CD14-positive monocyte (primary cell): Measurements from ENCODE around the gene HIVEP3. TPM values are rescaled to one million over a fixed set of nuclear protein-coding genes. Genes with fewer than 3 reads are reported as not detected.

Experiments
- DNase-seq, 3 donors: peaks; one replicate each; pipeline ENCODE4 v3.0.0-alpha.2; 2011 to 2022
- H2AFZ ChIP-seq: 2 replicates; pipeline ENCODE4 v1.6.0; 2012; ENCODE audit warnings: mild to moderate bottlenecking, low read depth, low read length, inconsistent platforms; ENCODE audit not compliant: insufficient read depth, poor library complexity, severe bottlenecking
- H3K27ac ChIP-seq, 2 donors: 1 replicate in 1 of 2; 2 replicates in 1 of 2; pipeline ENCODE4 v1.5.1; 2012 to 2013; ENCODE audit warnings: low read length in 2 of 2, control low read depth in 1 of 2, inconsistent platforms in 1 of 2, low read depth in 1 of 2, mild to moderate bottlenecking in 1 of 2
- H3K27me3 ChIP-seq, 2 donors: one replicate each; pipeline versions ENCODE4 v1.6.0 to v1.6.1; 2011 to 2013; ENCODE audit warnings: low read length in 2 of 2; ENCODE audit not compliant: control insufficient read depth in 2 of 2, insufficient read depth in 2 of 2
- H3K36me3 ChIP-seq, 2 donors: replicated peaks in 1 of 2; 1 replicate in 1 of 2; 2 replicates in 1 of 2; pipeline versions ENCODE4 v1.5.1 to v1.6.1; 2012 to 2013; ENCODE audit warnings: low read length in 2 of 2, control low read depth in 1 of 2, inconsistent platforms in 1 of 2, mild to moderate bottlenecking in 1 of 2; ENCODE audit not compliant: insufficient read depth in 2 of 2, control insufficient read depth in 1 of 2
- H3K4me1 ChIP-seq, 2 donors: 1 replicate in 1 of 2; 2 replicates in 1 of 2; pipeline versions ENCODE4 v1.5.1 to v1.6.1; 2012 to 2013; ENCODE audit warnings: low read length in 2 of 2, control low read depth in 1 of 2, inconsistent platforms in 1 of 2, mild to moderate bottlenecking in 1 of 2, moderate library complexity in 1 of 2; ENCODE audit not compliant: insufficient read depth in 2 of 2, control insufficient read depth in 1 of 2
- H3K4me2 ChIP-seq: replicated peaks from 2 replicates; pipeline ENCODE3; 2012; ENCODE audit warnings: low read length, moderate library complexity, mild to moderate bottlenecking; ENCODE audit not compliant: poor library complexity, severe bottlenecking; ENCODE audit errors: extremely low read depth
- H3K4me3 ChIP-seq, 3 experiments: fragments of 200-600 bp in 1 of 3; sonication (generic) in 1 of 3; replicated peaks in 1 of 3; 1 replicate in 2 of 3; 2 replicates in 1 of 3; pipeline ENCODE4 v1.5.1; 2011 to 2013; ENCODE audit warnings: low read length in 3 of 3, mild to moderate bottlenecking in 3 of 3, control low read depth in 2 of 3, low read depth in 2 of 3, inconsistent platforms in 1 of 3, moderate library complexity in 1 of 3
- H3K79me2 ChIP-seq: 2 replicates; pipeline ENCODE4 v1.6.0; 2012; ENCODE audit warnings: mild to moderate bottlenecking, control low read depth, inconsistent platforms, low read length, moderate library complexity; ENCODE audit not compliant: insufficient read depth
- H3K9ac ChIP-seq: 2 replicates; pipeline ENCODE4 v1.6.0; 2017; ENCODE audit warnings: low read length, mild to moderate bottlenecking; ENCODE audit not compliant: insufficient read depth, poor library complexity, severe bottlenecking
- H3K9me3 ChIP-seq, 2 donors: replicated peaks in 1 of 2; 1 replicate in 1 of 2; 2 replicates in 1 of 2; pipeline versions ENCODE4 v1.5.1 to v1.6.1; 2012 to 2013; ENCODE audit warnings: low read length in 2 of 2, control low read depth in 1 of 2; ENCODE audit not compliant: control insufficient read depth in 1 of 2, insufficient read depth in 1 of 2
- H4K20me1 ChIP-seq: 2 replicates; pipeline ENCODE4 v1.6.0; 2012; ENCODE audit warnings: mild to moderate bottlenecking, low read length, control low read depth, moderate library complexity; ENCODE audit not compliant: insufficient read depth
- H3K27ac Mint-ChIP-seq, 7 donors: one replicate each; pipeline ENCODE4 v1.8.0; 2020; ENCODE audit warnings: mild to moderate bottlenecking in 7 of 7, mixed read lengths in 7 of 7, moderate library complexity in 6 of 7, inconsistent platforms in 2 of 7
- H3K27me3 Mint-ChIP-seq, 3 donors: one replicate each; pipeline ENCODE4 v1.8.0; 2021 to 2022; ENCODE audit warnings: low read depth in 3 of 3, mild to moderate bottlenecking in 3 of 3, mixed read lengths in 3 of 3, moderate library complexity in 3 of 3, inconsistent platforms in 1 of 3
- H3K36me3 Mint-ChIP-seq, 2 donors: one replicate each; pipeline ENCODE4 v1.8.0; 2020; ENCODE audit warnings: mixed read lengths in 2 of 2, inconsistent platforms in 1 of 2, mild to moderate bottlenecking in 1 of 2
- H3K4me1 Mint-ChIP-seq: one replicate; pipeline ENCODE4 v1.8.0; 2020; ENCODE audit warnings: mild to moderate bottlenecking, mixed read lengths
- H3K4me3 Mint-ChIP-seq, 2 donors: one replicate each; pipeline ENCODE4 v1.8.0; 2020; ENCODE audit warnings: mild to moderate bottlenecking in 2 of 2, mixed read lengths in 2 of 2, moderate library complexity in 1 of 2
- H3K9me3 Mint-ChIP-seq, 7 donors: one replicate each; pipeline ENCODE4 v1.8.0; 2020 to 2022; ENCODE audit warnings: mixed read lengths in 7 of 7, mild to moderate bottlenecking in 6 of 7, moderate library complexity in 6 of 7, inconsistent platforms in 2 of 7
- WGBS: methylation state at CpG from one replicate; pipeline ENCODE4 v1.1.5; 2013; ENCODE audit warnings: missing lambda C conversion rate; ENCODE audit not compliant: insufficient coverage; 5-methylcytosine and 5-hydroxymethylcytosine counted together
- intact Hi-C, 2 donors: fragments of 100-400 bp; cut with micrococcal nuclease; formaldehyde crosslinking; loops; one replicate each; pipeline versions ENCODE4 v1.15.0 to v1.15.1; 2023
- polyA plus RNA-seq, 3 donors: library from polyadenylated mRNA; depleted of rRNA in 1 of 3; unstranded in 2 of 3; stranded (reverse) in 1 of 3; fragments of 300-500 nt in 2 of 3; fragments of >200 nt in 1 of 3; fragmentation: Illumina TruSeq in 2 of 3; gene quantifications; 1 replicate in 2 of 3; 2 replicates in 1 of 3; pipeline ENCODE4 v1.2.3, GENCODE V29; 2012 to 2021
- TF ChIP-seq, protein P1 (sequence below): fragments of 200-600 bp; IDR thresholded peaks from one replicate; pipeline ENCODE4 v1.8.0; 2022; ENCODE audit warnings: antibody characterized with exemption, mild to moderate bottlenecking

Gene HIVEP3
- polyA plus RNA-seq, 3 donors: 1.2 to 3.7 (median 1.8) TPM

DNA sequence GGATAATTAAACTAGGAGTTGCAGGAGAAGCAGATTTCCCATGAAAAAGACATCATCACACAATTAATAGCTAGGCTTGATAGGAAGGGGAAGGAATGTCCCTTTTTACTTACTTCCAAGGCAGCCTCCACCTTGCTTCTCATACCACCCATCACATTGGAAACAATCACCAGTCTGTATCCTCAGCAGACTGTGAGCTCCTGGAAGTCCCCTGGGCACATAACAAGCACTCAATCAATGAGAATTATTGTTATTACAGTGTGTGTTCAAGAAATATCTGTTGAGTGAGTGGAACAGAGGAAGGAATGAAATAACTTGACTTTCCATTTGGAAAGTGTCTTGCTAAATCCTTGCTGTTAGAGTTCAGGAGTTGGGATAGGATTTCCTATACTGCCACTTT is 36.2 kb downstream of the HIVEP3 start:
- Mint-ChIP-seq H3K27me3 (peaks cover 0 to 3% (median 0%) of the 10 kb centered on the region in 3 donors), H3K4me3 (no peak overlapping the region), H3K4me1 (peaks cover 4% of the 10 kb centered on the region), H3K9me3 (no peaks in the 10 kb centered on the region), H3K36me3 (no peaks in the 10 kb centered on the region), H3K27ac (no peak overlapping the region)
- intact Hi-C loops: no loop called here
- Histone ChIP-seq H3K9ac (no peak overlapping the region), H3K9me3 (no peaks in the 10 kb centered on the region), H3K36me3 (no peaks in the 10 kb centered on the region), H3K4me2 (no peak overlapping the region), H3K27ac (no peak overlapping the region), H3K79me2 (no peaks in the 10 kb centered on the region), H4K20me1 (no peaks in the 10 kb centered on the region), H2AFZ (no peak overlapping the region), H3K4me3 (no peak overlapping the region), H3K4me1 (no peaks in the 10 kb centered on the region), H3K27me3 (no peaks in the 10 kb centered on the region)
- TF ChIP-seq, protein P1, sequence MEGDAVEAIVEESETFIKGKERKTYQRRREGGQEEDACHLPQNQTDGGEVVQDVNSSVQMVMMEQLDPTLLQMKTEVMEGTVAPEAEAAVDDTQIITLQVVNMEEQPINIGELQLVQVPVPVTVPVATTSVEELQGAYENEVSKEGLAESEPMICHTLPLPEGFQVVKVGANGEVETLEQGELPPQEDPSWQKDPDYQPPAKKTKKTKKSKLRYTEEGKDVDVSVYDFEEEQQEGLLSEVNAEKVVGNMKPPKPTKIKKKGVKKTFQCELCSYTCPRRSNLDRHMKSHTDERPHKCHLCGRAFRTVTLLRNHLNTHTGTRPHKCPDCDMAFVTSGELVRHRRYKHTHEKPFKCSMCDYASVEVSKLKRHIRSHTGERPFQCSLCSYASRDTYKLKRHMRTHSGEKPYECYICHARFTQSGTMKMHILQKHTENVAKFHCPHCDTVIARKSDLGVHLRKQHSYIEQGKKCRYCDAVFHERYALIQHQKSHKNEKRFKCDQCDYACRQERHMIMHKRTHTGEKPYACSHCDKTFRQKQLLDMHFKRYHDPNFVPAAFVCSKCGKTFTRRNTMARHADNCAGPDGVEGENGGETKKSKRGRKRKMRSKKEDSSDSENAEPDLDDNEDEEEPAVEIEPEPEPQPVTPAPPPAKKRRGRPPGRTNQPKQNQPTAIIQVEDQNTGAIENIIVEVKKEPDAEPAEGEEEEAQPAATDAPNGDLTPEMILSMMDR: no peak
- DNase-seq: no peak

DNA sequence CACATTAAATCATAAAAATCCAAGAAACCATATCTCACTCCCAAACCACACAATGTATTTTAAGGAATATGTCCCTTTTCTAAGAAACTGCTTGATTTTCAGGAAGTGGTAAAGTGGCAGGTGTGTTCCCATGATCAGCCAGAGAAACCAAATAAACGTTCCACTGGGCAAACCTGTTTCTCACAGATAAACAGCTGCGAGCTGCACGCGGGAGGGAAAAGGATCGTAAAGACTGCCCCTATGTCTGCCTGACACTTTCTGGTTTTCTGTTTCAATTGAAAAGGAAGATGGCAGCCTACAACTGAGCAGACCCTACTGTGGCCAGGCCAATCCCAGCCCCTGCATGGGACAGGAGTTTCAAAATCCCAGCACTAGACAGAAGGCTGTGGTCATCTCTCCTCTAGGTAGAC is 36.6 kb downstream of the HIVEP3 start:
- H3K4me1 Mint-ChIP-seq: peaks cover 5% of the 10 kb centered on the region
- no peak for DNase-seq
- TF ChIP-seq, protein P1: no peak

More for the DNA sequence above, 36.6 kb downstream of the HIVEP3 start:
- no peak overlapping the region for H3K9ac ChIP-seq
- H3K4me3 ChIP-seq: no peak overlapping the region
- no peak overlapping the region for H3K4me2 ChIP-seq
- Mint-ChIP-seq H3K4me3 (no peak overlapping the region), H3K9me3 (no peaks in the 10 kb centered on the region), H3K27ac (no peak overlapping the region), H3K27me3 (peaks cover 0 to 3% (median 0%) of the 10 kb centered on the region in 3 donors), H3K36me3 (no peaks in the 10 kb centered on the region)
- no peak overlapping the region for H3K27ac ChIP-seq
- H3K79me2 ChIP-seq: no peaks in the 10 kb centered on the region
- H3K36me3 ChIP-seq: no peaks in the 10 kb centered on the region
- H4K20me1 ChIP-seq: no peaks in the 10 kb centered on the region
- H3K4me1 ChIP-seq: peaks cover 0 to 2% of the 10 kb centered on the region in 2 donors
- intact Hi-C loops: no loop called here
- H3K9me3 ChIP-seq: no peaks in the 10 kb centered on the region
- no peaks in the 10 kb centered on the region for H3K27me3 ChIP-seq
- no peak overlapping the region for H2AFZ ChIP-seq
- 6% methylated on average over 5 of the region's 5 CpGs for WGBS
